PC-3 (cell line): Measurements from ENCODE around the gene HP1BP3. TPM values are rescaled to one million over a fixed set of nuclear protein-coding genes. Genes with fewer than 3 reads are reported as not detected.

ENCODE experiments used
- ATAC-seq: fragments of 200-7000 bp; cut with Tn5 transposase; 2 replicates; pipeline ENCODE4 v1.9.1; 2020; ENCODE audit warnings: mild to moderate bottlenecking, moderate library complexity
- BruUV-seq: library from RNA; stranded (reverse); fragments of 400-500 nt; replicated peaks from 2 replicates; lab custom pipeline; 2021; lab: Mats Ljungman, UMichigan
- CTCF ChIA-PET: fragments of 300-600 bp; sonication (Branson Sonifier 250); formaldehyde crosslinking; loops from one replicate; lab custom pipeline; 2022; ENCODE audit warnings: antibody characterized with exemption; lab: Charles Lee
- POLR2A ChIA-PET: fragments of 300-600 bp; sonication (Branson Sonifier 250); formaldehyde crosslinking; loops from one replicate; lab custom pipeline; 2022; ENCODE audit warnings: antibody characterized with exemption; ENCODE audit not compliant: unreplicated experiment; lab: Charles Lee
- DNase-seq: peaks from one replicate; pipeline ENCODE4 v3.0.0-alpha.2; 2015
- H2AFZ ChIP-seq: fragments of 300-600 bp; sonication (generic); 2 replicates; pipeline ENCODE4 v1.6.0; 2016; ENCODE audit warnings: antibody characterized with exemption, low read length
- H3F3A ChIP-seq: fragments of 300-600 bp; sonication (generic); one replicate; pipeline ENCODE4 v1.6.0; 2017; ENCODE audit warnings: antibody characterized with exemption, low read length, control low read depth, mild to moderate bottlenecking; ENCODE audit not compliant: unreplicated experiment
- H3K27ac ChIP-seq: fragments of 300-600 bp; sonication (generic); 2 replicates; pipeline ENCODE4 v1.5.1; 2016; ENCODE audit warnings: mild to moderate bottlenecking, low read length
- H3K27me3 ChIP-seq: fragments of 300-600 bp; sonication (generic); 2 replicates; pipeline ENCODE4 v1.6.1; 2016; ENCODE audit warnings: low read length, mixed read lengths
- H3K36me3 ChIP-seq: fragments of 300-600 bp; sonication (generic); 2 replicates; pipeline ENCODE4 v1.6.1; 2016; ENCODE audit warnings: low read depth, mixed run types, low read length, mixed read lengths
- H3K4me1 ChIP-seq: fragments of 300-600 bp; sonication (generic); 2 replicates; pipeline ENCODE4 v1.5.1; 2016; ENCODE audit warnings: low read length; ENCODE audit not compliant: insufficient read depth
- H3K4me2 ChIP-seq: fragments of 300-600 bp; sonication (generic); 2 replicates; pipeline ENCODE4 v1.6.0; 2016; ENCODE audit warnings: low read length
- H3K4me3 ChIP-seq: fragments of 300-600 bp; sonication (generic); 2 replicates; pipeline ENCODE4 v1.5.1; 2016; ENCODE audit warnings: mild to moderate bottlenecking, low read length, mixed read lengths
- H3K79me2 ChIP-seq: fragments of 300-600 bp; sonication (generic); 2 replicates; pipeline ENCODE4 v1.6.1; 2017; ENCODE audit warnings: low read length, mixed read lengths
- H3K9ac ChIP-seq: fragments of 300-600 bp; sonication (generic); 2 replicates; pipeline ENCODE4 v1.6.0; 2016; ENCODE audit warnings: mild to moderate bottlenecking, low read length
- H3K9me2 ChIP-seq: fragments of 300-600 bp; sonication (generic); replicated peaks from 2 replicates; pipeline ENCODE4 v1.6.1; 2016; ENCODE audit warnings: mixed run types, low read length, mixed read lengths
- H3K9me3 ChIP-seq: fragments of 300-600 bp; sonication (generic); 2 replicates; pipeline ENCODE4 v1.6.1; 2016; ENCODE audit warnings: low read length, mixed read lengths
- H4K20me1 ChIP-seq: fragments of 300-600 bp; sonication (generic); 2 replicates; pipeline ENCODE4 v1.6.1; 2016; ENCODE audit warnings: low read length, mixed read lengths
- CTCF ChIP-seq: fragments of 300-600 bp; sonication (generic); conservative IDR thresholded peaks from 2 replicates; pipeline ENCODE4 v1.5.1; 2017; ENCODE audit warnings: antibody characterized with exemption, low read depth, mild to moderate bottlenecking, low read length
- EZH2 ChIP-seq: fragments of 300-600 bp; sonication (generic); IDR thresholded peaks from one replicate; pipeline ENCODE4 v1.6.1; 2017; ENCODE audit warnings: antibody characterized with exemption, mild to moderate bottlenecking, low read length; ENCODE audit not compliant: unreplicated experiment
- EZH2phosphoT487 ChIP-seq: fragments of 300-600 bp; sonication (generic); IDR thresholded peaks from 2 replicates; pipeline ENCODE4 v1.6.1; 2018; ENCODE audit warnings: mild to moderate bottlenecking, antibody characterized with exemption, low read length, borderline replicate concordance
- intact Hi-C: fragments of 100-400 bp; cut with micrococcal nuclease; formaldehyde crosslinking; loops from 2 replicates; pipeline ENCODE4 v1.9.0; 2023
- total RNA-seq: library from RNA; depleted of rRNA; stranded (reverse); fragments of >200 nt; gene quantifications from 2 replicates; pipeline ENCODE4 v1.2.3, GENCODE V29; 2014

HP1BP3 gene
- total RNA-seq, 1 experiment from 2014 or later, result 243 TPM

DNA sequence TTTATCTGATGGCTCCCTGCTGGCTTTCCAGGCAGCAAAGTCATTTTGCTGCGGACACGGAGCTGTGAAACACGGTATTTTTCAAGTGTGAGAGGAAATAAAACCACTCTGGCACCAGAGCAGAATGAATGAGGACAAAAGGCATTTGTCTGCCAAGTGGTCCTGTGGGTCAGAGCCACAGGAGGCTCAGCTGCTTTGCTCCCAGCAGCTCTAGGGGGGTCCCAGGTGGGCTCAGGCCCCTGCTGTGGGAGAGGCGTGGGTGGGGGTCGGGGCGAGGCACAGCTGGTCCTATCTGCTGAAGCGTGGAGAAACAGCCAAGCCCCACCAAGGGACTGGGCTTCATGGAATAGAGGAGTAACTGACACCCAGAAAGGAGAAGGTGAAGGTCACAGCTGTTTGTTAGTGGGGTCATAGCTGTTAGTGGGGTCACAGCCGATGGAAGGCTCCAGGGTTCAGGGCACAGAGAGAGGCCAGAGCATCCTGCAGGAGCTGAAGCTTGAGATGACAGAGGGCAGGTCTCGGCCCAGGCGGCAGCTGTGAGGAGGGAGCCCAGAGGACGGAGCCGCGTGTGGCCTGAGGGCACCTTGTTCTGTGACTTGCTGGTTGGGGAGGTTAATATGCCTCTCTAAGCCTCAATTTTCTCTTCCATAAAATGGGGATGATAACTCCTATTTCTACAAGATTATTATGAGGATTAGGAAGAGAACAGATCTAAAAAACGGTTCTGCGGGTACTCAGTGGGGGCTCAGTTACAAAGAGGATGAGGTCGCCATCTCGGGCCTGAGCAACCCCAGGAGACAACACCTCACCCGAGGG lies 76.4 kb downstream of the HP1BP3 start:
- Histone ChIP-seq H3K9me2 (no peaks in the 10 kb centered on the region), H3K4me1 (no peaks in the 10 kb centered on the region), H3K4me2 (no peak overlapping the region), H3K9me3 (no peaks in the 10 kb centered on the region), H3K27ac (no peak overlapping the region), H2AFZ (no peak overlapping the region), H3F3A (no peaks in the 10 kb centered on the region), H3K79me2 (no peaks in the 10 kb centered on the region), H4K20me1 (no peaks in the 10 kb centered on the region), H3K9ac (no peak overlapping the region), H3K36me3 (no peaks in the 10 kb centered on the region), H3K27me3 (no peaks in the 10 kb centered on the region), H3K4me3 (no peak overlapping the region)
- DNase-seq (no peak), ATAC-seq (no peak)
- intact Hi-C loops, result no loop called here
- TF ChIP-seq EZH2, result no peak
- no peak for TF ChIP-seq CTCF
- no peak for TF ChIP-seq EZH2phosphoT487
- ChIA-PET POLR2A (no interaction called here), CTCF (no interaction called here)
- BruUV-seq, result no TSS peak

GRCh38 chr1:20709868-20710267 lies 77.2 kb downstream of the HP1BP3 start:
- H3K27ac ChIP-seq, result no peak overlapping the region
- CTCF ChIA-PET, result no interaction called here

More at GRCh38 chr1:20709868-20710267, 77.2 kb downstream of the HP1BP3 start:
- TF ChIP-seq CTCF (no peak), EZH2 (no peak), EZH2phosphoT487 (no peak)
- H3K4me2 ChIP-seq, result no peak overlapping the region
- POLR2A ChIA-PET, result no interaction called here
- DNase-seq, result no peak
- no peaks in the 10 kb centered on the region for H3K4me1 ChIP-seq
- no peaks in the 10 kb centered on the region for H3K9me3 ChIP-seq
- H3K4me3 ChIP-seq, result no peak overlapping the region
- H4K20me1 ChIP-seq, result no peaks in the 10 kb centered on the region
- no peaks in the 10 kb centered on the region for H3K36me3 ChIP-seq
- no peaks in the 10 kb centered on the region for H3K27me3 ChIP-seq
- H3K9me2 ChIP-seq, result no peaks in the 10 kb centered on the region
- H3K9ac ChIP-seq, result no peak overlapping the region
- ATAC-seq, result no peak
- intact Hi-C loops, result no loop called here
- no peak overlapping the region for H2AFZ ChIP-seq
- no peaks in the 10 kb centered on the region for H3F3A ChIP-seq
- no peaks in the 10 kb centered on the region for H3K79me2 ChIP-seq
- BruUV-seq, result no TSS peak
